Bronchial epithelial cell (primary cell): ENCODE data around the gene P2RY6. TPM values are rescaled to one million over a fixed set of nuclear protein-coding genes. Genes with fewer than 3 reads are reported as not detected.

Experiments used
- DNase-seq: peaks from one replicate; pipeline ENCODE4 v3.0.0-alpha.2; 2010; ENCODE audit warnings: low read depth
- FAIRE-seq: peaks from 2 replicates; lab custom pipeline; 2011; peaks lifted over from hg19 to GRCh38; lab: Jason Lieb, UNC
- H3K27me3 ChIP-seq: 2 replicates; pipeline ENCODE4 v1.5.1; 2011; ENCODE audit warnings: low read length; ENCODE audit not compliant: control insufficient read depth, insufficient read depth
- H3K36me3 ChIP-seq: 2 replicates; pipeline ENCODE4 v1.5.1; 2011; ENCODE audit warnings: low read length; ENCODE audit not compliant: control insufficient read depth, insufficient read depth
- H3K4me3 ChIP-seq: 2 replicates; pipeline ENCODE4 v1.5.1; 2011; ENCODE audit warnings: mild to moderate bottlenecking, low read depth, low read length, control low read depth
- total RNA-seq: library from RNA; depleted of rRNA; stranded (reverse); fragments of >200 nt; gene quantifications from 2 replicates; pipeline ENCODE4 v1.2.1, GENCODE V29; 2014
- TF ChIP-seq, protein P1 (sequence below): IDR thresholded peaks from 2 replicates; pipeline ENCODE4 v1.5.1; 2011; ENCODE audit warnings: mild to moderate bottlenecking, moderate library complexity, low read length, control low read depth, inconsistent platforms; ENCODE audit not compliant: insufficient read depth, severe bottlenecking

The P2RY6 gene
- total RNA-seq, 1 donor from 2014 or later, result not detected

DNA sequence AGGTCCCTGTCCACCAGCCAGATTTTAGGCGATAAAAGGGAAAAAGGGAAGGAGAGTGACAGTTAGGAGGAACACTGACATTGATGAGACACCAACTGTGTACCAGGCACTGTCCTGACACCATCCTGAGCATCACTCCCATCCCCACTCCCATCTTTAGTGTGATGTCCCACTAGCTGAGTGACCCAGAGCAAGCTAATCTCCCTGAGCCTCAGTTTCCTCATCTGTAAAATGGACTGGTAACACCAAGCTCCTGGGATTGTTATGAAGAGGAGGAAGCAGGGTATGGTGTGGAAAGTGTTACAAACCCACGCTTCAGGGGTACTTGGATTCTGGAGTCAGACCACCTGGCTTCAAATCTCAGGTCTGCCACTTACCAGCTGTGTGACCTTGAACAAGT is 8.5 kb upstream of the P2RY6 start:
- TF ChIP-seq, protein P1, sequence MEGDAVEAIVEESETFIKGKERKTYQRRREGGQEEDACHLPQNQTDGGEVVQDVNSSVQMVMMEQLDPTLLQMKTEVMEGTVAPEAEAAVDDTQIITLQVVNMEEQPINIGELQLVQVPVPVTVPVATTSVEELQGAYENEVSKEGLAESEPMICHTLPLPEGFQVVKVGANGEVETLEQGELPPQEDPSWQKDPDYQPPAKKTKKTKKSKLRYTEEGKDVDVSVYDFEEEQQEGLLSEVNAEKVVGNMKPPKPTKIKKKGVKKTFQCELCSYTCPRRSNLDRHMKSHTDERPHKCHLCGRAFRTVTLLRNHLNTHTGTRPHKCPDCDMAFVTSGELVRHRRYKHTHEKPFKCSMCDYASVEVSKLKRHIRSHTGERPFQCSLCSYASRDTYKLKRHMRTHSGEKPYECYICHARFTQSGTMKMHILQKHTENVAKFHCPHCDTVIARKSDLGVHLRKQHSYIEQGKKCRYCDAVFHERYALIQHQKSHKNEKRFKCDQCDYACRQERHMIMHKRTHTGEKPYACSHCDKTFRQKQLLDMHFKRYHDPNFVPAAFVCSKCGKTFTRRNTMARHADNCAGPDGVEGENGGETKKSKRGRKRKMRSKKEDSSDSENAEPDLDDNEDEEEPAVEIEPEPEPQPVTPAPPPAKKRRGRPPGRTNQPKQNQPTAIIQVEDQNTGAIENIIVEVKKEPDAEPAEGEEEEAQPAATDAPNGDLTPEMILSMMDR, result no peak
- H3K36me3 ChIP-seq, result no peaks in the 10 kb centered on the region
- H3K4me3 ChIP-seq, result no peak overlapping the region
- FAIRE-seq, result peak; percentile 90
- H3K27me3 ChIP-seq, result no peaks in the 10 kb centered on the region
- DNase-seq, result no peak

DNA sequence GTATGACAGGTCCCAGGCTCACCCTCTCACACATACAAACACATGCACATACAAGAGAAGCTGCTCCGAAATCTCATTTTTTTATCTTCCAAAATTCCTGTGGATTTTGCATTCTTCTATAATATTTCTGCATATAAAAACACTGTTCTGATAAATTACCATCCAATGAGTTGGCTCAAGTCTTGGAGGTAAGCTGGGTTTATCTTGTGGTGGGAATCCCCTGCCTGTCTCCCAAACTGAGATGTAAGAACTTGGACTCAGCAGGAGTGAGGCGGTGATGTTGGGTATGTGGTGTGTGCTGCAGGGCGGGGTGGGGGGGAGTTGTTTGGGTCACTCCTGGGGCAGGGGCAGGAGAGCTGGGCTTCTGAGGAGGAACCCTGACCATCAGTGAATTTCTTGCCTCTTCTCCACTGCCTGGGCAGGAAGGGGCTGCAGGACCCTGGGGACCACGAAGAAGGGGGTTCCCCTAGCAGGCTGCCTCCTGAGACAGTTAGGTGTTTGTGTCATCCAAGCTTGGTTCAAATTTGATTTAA is 6.8 kb upstream of the P2RY6 start:
- Histone ChIP-seq H3K36me3 (no peaks in the 10 kb centered on the region), H3K27me3 (no peaks in the 10 kb centered on the region), H3K4me3 (no peak overlapping the region)
- DNase-seq, result no peak
- TF ChIP-seq, protein P1, result no peak
- FAIRE-seq, result no peak

DNA sequence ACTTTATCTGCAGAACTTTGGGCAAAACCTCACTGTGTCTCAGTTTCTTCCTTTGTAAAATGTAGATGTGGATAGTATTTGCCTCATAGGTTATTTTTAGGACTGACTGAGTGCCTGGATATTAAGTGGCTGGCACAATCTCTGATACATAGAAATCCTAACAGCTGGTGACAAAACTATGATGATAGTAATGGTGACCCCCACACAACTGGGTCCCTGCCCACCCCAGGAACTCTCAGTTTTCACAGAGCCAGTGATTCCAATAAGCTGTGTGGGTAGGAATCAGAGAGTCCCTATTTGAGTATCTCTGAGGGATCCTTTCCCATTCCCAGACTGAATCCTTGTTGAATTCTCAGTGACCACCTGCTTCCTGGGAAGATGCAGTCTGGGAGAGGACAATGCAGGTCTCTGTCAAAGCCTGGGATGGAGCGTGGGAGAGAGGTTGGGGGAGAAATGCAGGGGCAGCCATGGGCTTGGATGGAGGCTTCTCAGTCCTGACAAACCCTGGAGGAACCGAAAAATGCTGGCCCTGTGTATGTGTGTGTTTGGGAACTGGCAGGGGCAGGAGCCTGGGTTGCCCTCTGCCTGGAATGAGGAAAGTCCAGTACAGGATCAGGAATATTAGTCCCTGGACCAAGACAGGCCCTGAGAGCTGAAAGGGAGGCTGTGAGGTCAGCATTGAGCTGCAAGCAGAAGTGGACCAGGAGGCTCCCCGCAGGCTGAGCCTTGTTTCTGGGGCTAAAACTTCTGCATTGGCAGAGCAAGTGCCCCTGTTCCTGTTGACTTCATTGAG is 6.1 kb upstream of the P2RY6 start:
- H3K27me3 ChIP-seq, result no peaks in the 10 kb centered on the region
- FAIRE-seq (no peak), DNase-seq (no peak)
- TF ChIP-seq, protein P1, result no peak
- H3K36me3 ChIP-seq, result no peaks in the 10 kb centered on the region
- H3K4me3 ChIP-seq, result no peak overlapping the region

DNA sequence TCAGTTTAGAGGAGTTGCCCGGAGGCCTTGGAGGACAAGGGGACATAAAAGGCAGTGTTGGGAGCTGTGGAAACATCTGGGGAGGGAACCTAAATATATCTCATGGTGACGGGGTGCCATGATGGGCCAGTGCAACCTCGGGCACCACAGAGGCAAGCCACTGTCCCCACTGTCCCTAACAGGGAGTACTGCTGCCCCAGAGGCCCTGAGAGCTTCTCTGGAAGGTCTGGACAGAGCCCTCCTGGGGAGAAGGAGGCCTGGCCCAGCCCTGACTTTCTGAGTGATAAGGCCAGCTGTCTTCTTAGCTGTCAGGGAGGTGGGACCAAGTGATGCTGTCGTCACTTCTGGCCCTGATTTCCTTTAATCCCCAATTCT is 5.5 kb upstream of the P2RY6 start:
- H3K27me3 ChIP-seq, result no peaks in the 10 kb centered on the region

DNA sequence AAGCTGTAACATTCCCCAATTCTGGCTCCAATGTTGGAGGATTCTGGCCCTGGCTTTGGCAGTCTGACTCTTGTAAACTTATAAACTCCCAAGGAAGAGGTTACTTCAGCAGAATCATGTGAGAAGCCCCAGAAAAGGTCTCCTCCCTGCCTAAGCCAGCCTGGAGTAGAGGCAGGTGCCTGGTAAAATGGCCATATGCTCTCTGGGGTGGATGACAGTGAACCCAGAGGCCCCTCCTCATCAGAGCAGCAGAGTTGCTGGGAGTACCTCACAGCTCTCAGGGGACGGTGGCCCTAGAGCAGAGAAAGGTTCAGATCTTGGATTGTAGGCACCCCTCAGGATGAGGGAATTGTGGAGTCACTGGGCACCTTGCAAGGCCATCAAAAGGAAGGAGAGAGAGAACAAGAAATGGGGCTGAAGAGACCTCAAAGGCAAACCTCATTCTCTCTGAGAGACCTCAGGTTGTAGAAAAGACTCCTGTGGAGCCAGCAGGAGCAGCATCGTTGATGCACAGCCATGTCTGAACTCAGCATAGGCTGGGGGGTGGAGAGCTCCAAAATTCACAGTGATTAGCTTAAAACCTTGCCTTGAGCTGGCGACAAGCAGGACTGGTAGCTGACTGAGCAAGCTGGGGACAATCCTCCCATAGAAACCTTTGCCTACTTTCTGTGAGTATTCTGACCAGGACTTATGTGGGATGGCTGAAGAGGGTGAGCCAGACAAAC is 4.9 kb upstream of the P2RY6 start:
- Histone ChIP-seq H3K27me3 (no peaks in the 10 kb centered on the region), H3K36me3 (no peaks in the 10 kb centered on the region), H3K4me3 (no peak overlapping the region)
- FAIRE-seq, result peak; percentile 13
- no peak for DNase-seq
- TF ChIP-seq, protein P1, result no peak

More for the DNA sequence above, 5.5 kb upstream of the P2RY6 start:
- Histone ChIP-seq H3K4me3 (no peak overlapping the region), H3K36me3 (no peaks in the 10 kb centered on the region)
- DNase-seq (no peak), FAIRE-seq (no peak)
- TF ChIP-seq, protein P1, result no peak
